Dermis microvascular lymphatic vessel endothelial cell (primary cell): ENCODE data around the gene DIP2B. TPM values are rescaled to one million over a fixed set of nuclear protein-coding genes. Genes with fewer than 3 reads are reported as not detected.

Experiments used
- total RNA-seq: library from RNA; depleted of rRNA; stranded (reverse); fragments of >200 nt; gene quantifications from 2 replicates; pipeline ENCODE4 v1.2.1, GENCODE V29; 2014

Gene DIP2B
- total RNA-seq, 1 donor from 2014 or later = 24.8 TPM

Other genes with a start within 250 kb of the DIP2B start
- 19.7 and 30.9 TPM in 2 replicates for gene LIMA1, start 221.5 kb upstream of the DIP2B start, total RNA-seq
- not detected in 2 replicates for gene FAM186A, start 108.4 kb upstream of the DIP2B start, total RNA-seq
- 40.8 and 44.1 TPM in 2 replicates for gene LARP4, start 104.1 kb upstream of the DIP2B start, total RNA-seq